Epithelial cell of proximal tubule (primary cell): ENCODE data around the gene CAPN14. TPM values are rescaled to one million over a fixed set of nuclear protein-coding genes. Genes with fewer than 3 reads are reported as not detected.

Experiments
- DNase-seq: peaks from one replicate; pipeline ENCODE4 v3.0.0-alpha.2; 2011; ENCODE audit warnings: low read depth
- H3K4me3 ChIP-seq: 2 replicates; pipeline ENCODE4 v1.5.1; 2011; ENCODE audit warnings: low read depth, mild to moderate bottlenecking, low read length
- CTCF ChIP-seq: conservative IDR thresholded peaks from 2 replicates; pipeline ENCODE4 v1.5.1; 2012; ENCODE audit warnings: low read depth, mild to moderate bottlenecking, low read length
- total RNA-seq: library from RNA; depleted of rRNA; stranded (reverse); fragments of >200 nt; gene quantifications from 2 replicates; pipeline ENCODE4 v1.2.3, GENCODE V29; 2015

CAPN14 gene
- total RNA-seq, 1 donor from 2014 or later, result 0.46 TPM

GRCh38 chr2:31258351-31258750 is 41.0 kb upstream of the CAPN14 start:
- H3K4me3 ChIP-seq, result no peak overlapping the region
- no peak for DNase-seq
- TF ChIP-seq CTCF, result no peak

GRCh38 chr2:31256611-31257382 is 39.5 kb upstream of the CAPN14 start:
- DNase-seq, result no peak
- no peak for TF ChIP-seq CTCF
- no peak overlapping the region for H3K4me3 ChIP-seq

- peak; percentile 82 for DNase-seq
- no peak overlapping the region for H3K4me3 ChIP-seq
- TF ChIP-seq CTCF, result no peak
Observed at GRCh38 chr2:31255911-31256571, 38.7 kb upstream of the CAPN14 start.

GRCh38 chr2:31254237-31255203 is 37.2 kb upstream of the CAPN14 start:
- TF ChIP-seq CTCF, result no peak
- no peak for DNase-seq
- H3K4me3 ChIP-seq, result no peak overlapping the region

GRCh38 chr2:31253356-31254131 is 36.2 kb upstream of the CAPN14 start:
- no peak for DNase-seq
- no peak for TF ChIP-seq CTCF
- H3K4me3 ChIP-seq, result no peak overlapping the region

- no peak overlapping the region for H3K4me3 ChIP-seq
- DNase-seq, result no peak
- TF ChIP-seq CTCF, result no peak
Observed at GRCh38 chr2:31251851-31252250, 34.5 kb upstream of the CAPN14 start.
